Measurements from ENCODE around the gene MLIP. TPM values are rescaled to one million over a fixed set of nuclear protein-coding genes. Genes with fewer than 3 reads are reported as not detected.

MLIP gene
- polyA plus RNA-seq, 2 of the 4 experiments (the other 2 are of a cell fraction), result 0.08 TPM; not detected in 1

- ATAC-seq (no peak), FAIRE-seq (no peak), DNase-seq (ENCODE audit: low read depth in 1 of 2, low spot score in 1 of 2) (no peak)
- H3K4me2 ChIP-seq, result no peak overlapping the region
- H3K27ac ChIP-seq, result no peak overlapping the region
- H3K4me3 ChIP-seq, result no peak overlapping the region
- TF ChIP-seq ZNF302 (CRISPR knock-in tag; IDR thresholded peaks at IDR 0.05), result no peak
- no peak for TF ChIP-seq MAX (IDR thresholded peaks at IDR 0.05)
- TF ChIP-seq JUNB (IDR thresholded peaks at IDR 0.05), result no peak
- no peak for TF ChIP-seq EHF (CRISPR knock-in tag; IDR thresholded peaks at IDR 0.05)
- TF ChIP-seq RCOR1 (IDR thresholded peaks at IDR 0.05; ENCODE audit: low read depth, low read length), result no peak
- TF ChIP-seq ZFP36 (IDR thresholded peaks at IDR 0.05; ENCODE audit: borderline replicate concordance, partially characterized antibody), result no peak
- TF ChIP-seq CHD4 (IDR thresholded peaks at IDR 0.05; ENCODE audit: borderline replicate concordance), result no peak
- TF ChIP-seq CBX8 (IDR thresholded peaks at IDR 0.05), result no peak
- TF ChIP-seq FOSL2 (IDR thresholded peaks at IDR 0.05), result no peak
- no peak for TF ChIP-seq FOSL2 (CRISPR knock-in tag; IDR thresholded peaks at IDR 0.05)
- TF ChIP-seq POLR2A (IDR thresholded peaks at IDR 0.05; ENCODE audit: low read length), result no peak
- no peaks in the 10 kb centered on the region for H3K4me1 ChIP-seq
- 69% methylated on average over 7 of the region's 7 CpGs for WGBS (ENCODE audit: missing lambda C conversion rate)
- POLR2A ChIA-PET, result no interaction called here
- H3K9me3 ChIP-seq, result no peaks in the 10 kb centered on the region
- CTCF ChIA-PET, result no interaction called here
These were observed 72.4 kb downstream of the MLIP start for GRCh38 chr6:54183616-54184015.

GRCh38 chr6:54185885-54186284 lies 74.6 kb downstream of the MLIP start:
- TF ChIP-seq POLR2A (IDR thresholded peaks at IDR 0.05; ENCODE audit: low read length), result no peak
- TF ChIP-seq BHLHE40 (IDR thresholded peaks at IDR 0.05; ENCODE audit: low read depth, low read length), result no peak
- TF ChIP-seq KDM5A (IDR thresholded peaks at IDR 0.05), result no peak
- TF ChIP-seq EHMT2 (IDR thresholded peaks at IDR 0.05; ENCODE audit: low read depth), result no peak
- no peak for TF ChIP-seq CHD4 (IDR thresholded peaks at IDR 0.05; ENCODE audit: borderline replicate concordance)
- TF ChIP-seq MAZ (IDR thresholded peaks at IDR 0.05; ENCODE audit: borderline replicate concordance, low read depth, low read length), result no peak
- TF ChIP-seq HOXA7 (CRISPR knock-in tag; IDR thresholded peaks at IDR 0.05), result no peak
- TF ChIP-seq FOSB (CRISPR knock-in tag; IDR thresholded peaks at IDR 0.05), result no peak
- no peak for TF ChIP-seq HDAC2 (IDR thresholded peaks at IDR 0.05)
- no peak for TF ChIP-seq NFE2L2 (conservative IDR thresholded peaks at IDR 0.05; ENCODE audit: low read length)
- FAIRE-seq (no peak), ATAC-seq (no peak), DNase-seq (ENCODE audit: low read depth in 1 of 2, low spot score in 1 of 2) (no peak)
- H3K4me3 ChIP-seq, result no peak overlapping the region
- H3K9me3 ChIP-seq, result no peaks in the 10 kb centered on the region
- no peaks in the 10 kb centered on the region for H3K4me1 ChIP-seq
- ChIA-PET POLR2A (no interaction called here), CTCF (no interaction called here)
- H3K27ac ChIP-seq, result no peak overlapping the region
- H3K4me2 ChIP-seq, result no peak overlapping the region
- 80% methylated on average over 1 of the region's 1 CpG for WGBS (ENCODE audit: missing lambda C conversion rate)

GRCh38 chr6:54188846-54189245 lies 77.6 kb downstream of the MLIP start:
- TF ChIP-seq EHMT2 (IDR thresholded peaks at IDR 0.05; ENCODE audit: low read depth) (no peak), ESRRA (IDR thresholded peaks at IDR 0.05; ENCODE audit: borderline replicate concordance, low read length) (no peak), ZFP36 (IDR thresholded peaks at IDR 0.05; ENCODE audit: borderline replicate concordance, partially characterized antibody) (no peak), FOXS1 (CRISPR knock-in tag; IDR thresholded peaks at IDR 0.05) (no peak), ZC3H11A (IDR thresholded peaks at IDR 0.05) (no peak), GATA3 (IDR thresholded peaks at IDR 0.05; ENCODE audit: borderline replicate concordance) (no peak), USF2 (IDR thresholded peaks at IDR 0.05) (no peak), JUNB (IDR thresholded peaks at IDR 0.05) (no peak), REST (IDR thresholded peaks at IDR 0.05) (no peak), TP53 (CRISPR knock-in tag; IDR thresholded peaks at IDR 0.05) (no peak), CBX8 (IDR thresholded peaks at IDR 0.05) (no peak), RFX5 (IDR thresholded peaks at IDR 0.05) (no peak), MYC (IDR thresholded peaks at IDR 0.05; ENCODE audit: borderline replicate concordance, low read length) (no peak), HOXB5 (CRISPR knock-in tag; IDR thresholded peaks at IDR 0.05) (no peak), SREBF2 (IDR thresholded peaks at IDR 0.05) (no peak), EHF (CRISPR knock-in tag; IDR thresholded peaks at IDR 0.05) (no peak), EP300 (IDR thresholded peaks at IDR 0.05) (no peak), CBX2 (IDR thresholded peaks at IDR 0.05; ENCODE audit: borderline replicate concordance, low read depth) (no peak)
- ChIA-PET CTCF (no interaction called here), POLR2A (interaction anchor here (0.5 kb wide), 1 partner anchor 316 kb away, joined by 3 read pairs; no protein-coding TSS in a partner anchor)
- H3K4me1 ChIP-seq, result no peaks in the 10 kb centered on the region
- H3K9me3 ChIP-seq, result no peaks in the 10 kb centered on the region
- DNase-seq (ENCODE audit: low read depth in 1 of 2, low spot score in 1 of 2) (no peak), FAIRE-seq (no peak), ATAC-seq (no peak)
- no peak overlapping the region for H3K4me3 ChIP-seq
- no peak overlapping the region for H3K27ac ChIP-seq
- 23% methylated on average over 2 of the region's 2 CpGs for WGBS (ENCODE audit: missing lambda C conversion rate)
- H3K4me2 ChIP-seq, result no peak overlapping the region
